DOHH2 (cell line): Measurements from ENCODE around the gene DRAXIN.

ENCODE experiments used
- H3F3A ChIP-seq: fragments of 200-600 bp; sonication (generic), shearing (Covaris generic); 2 replicates; pipeline ENCODE4 v1.6.0; 2016; ENCODE audit warnings: antibody characterized with exemption, mild to moderate bottlenecking; ENCODE audit not compliant: control insufficient read depth, insufficient read depth
- H3K27ac ChIP-seq: fragments of 200-600 bp; sonication (generic); 2 replicates; pipeline ENCODE4 v1.5.1; 2014; ENCODE audit warnings: low read depth, mild to moderate bottlenecking, low read length, moderate library complexity
- H3K27me3 ChIP-seq: fragments of 200-600 bp; sonication (generic); 2 replicates; pipeline ENCODE4 v1.6.1; 2014; ENCODE audit warnings: mild to moderate bottlenecking, low read length, mixed read lengths; ENCODE audit not compliant: control insufficient read depth
- H3K36me3 ChIP-seq: fragments of 200-600 bp; sonication (generic); 2 replicates; pipeline ENCODE4 v1.6.1; 2014; ENCODE audit warnings: mild to moderate bottlenecking, low read length, moderate library complexity, mixed read lengths; ENCODE audit not compliant: control insufficient read depth
- H3K4me1 ChIP-seq: fragments of 200-600 bp; sonication (generic); 2 replicates; pipeline ENCODE4 v1.6.1; 2014; ENCODE audit warnings: mild to moderate bottlenecking, low read length, mixed read lengths; ENCODE audit not compliant: control insufficient read depth
- H3K4me2 ChIP-seq: fragments of 200-600 bp; sonication (generic); 2 replicates; pipeline ENCODE4 v1.6.0; 2014; ENCODE audit warnings: mild to moderate bottlenecking, low read length, moderate library complexity
- H3K4me3 ChIP-seq: fragments of 200-600 bp; sonication (generic); 2 replicates; pipeline ENCODE4 v1.5.1; 2014; ENCODE audit warnings: mild to moderate bottlenecking, low read length, mixed read lengths
- H3K79me2 ChIP-seq: fragments of 200-600 bp; sonication (generic); 2 replicates; pipeline ENCODE4 v1.6.1; 2014; ENCODE audit warnings: mild to moderate bottlenecking, low read length, mixed read lengths; ENCODE audit not compliant: control insufficient read depth
- H3K9me2 ChIP-seq: fragments of 200-600 bp; sonication (generic); replicated peaks from 2 replicates; pipeline ENCODE4 v1.6.1; 2014; ENCODE audit warnings: mild to moderate bottlenecking, low read length, mixed read lengths; ENCODE audit not compliant: control insufficient read depth
- H3K9me3 ChIP-seq: fragments of 200-600 bp; sonication (generic); 2 replicates; pipeline ENCODE4 v1.6.1; 2014; ENCODE audit warnings: antibody characterized with exemption, low read length, mixed read lengths; ENCODE audit not compliant: control insufficient read depth, insufficient read depth
- H4K20me1 ChIP-seq: fragments of 200-600 bp; sonication (generic); 2 replicates; pipeline ENCODE4 v1.6.0; 2014; ENCODE audit warnings: low read depth, mild to moderate bottlenecking, antibody characterized with exemption, low read length, moderate library complexity; ENCODE audit not compliant: control insufficient read depth, insufficient read depth
- CTCF ChIP-seq: fragments of 200-600 bp; sonication (generic); IDR thresholded peaks from one replicate; pipeline ENCODE4 v1.5.1; 2014; ENCODE audit warnings: antibody characterized with exemption, mild to moderate bottlenecking, low read depth, low read length; ENCODE audit not compliant: poor library complexity, severe bottlenecking
- EZH2phosphoT487 ChIP-seq: fragments of 200-600 bp; sonication (generic); IDR thresholded peaks from 2 replicates; pipeline ENCODE4 v1.6.1; 2017; ENCODE audit warnings: borderline replicate concordance, mild to moderate bottlenecking, antibody characterized with exemption, low read length, moderate library complexity, mixed read lengths

The DRAXIN gene

GRCh38 chr1:11671205-11671543, 20.3 kb upstream of the DRAXIN start:
- H4K20me1 ChIP-seq: no peaks in the 10 kb centered on the region

GRCh38 chr1:11671544-11672286, 19.8 kb upstream of the DRAXIN start:
- Histone ChIP-seq H3K4me1 (no peaks in the 10 kb centered on the region), H3K79me2 (no peaks in the 10 kb centered on the region), H3K4me3 (no peak overlapping the region), H3K36me3 (peaks cover 28% of the 10 kb centered on the region), H3F3A (no peaks in the 10 kb centered on the region), H3K9me2 (no peaks in the 10 kb centered on the region), H3K27ac (no peak overlapping the region), H3K27me3 (no peaks in the 10 kb centered on the region), H3K9me3 (no peaks in the 10 kb centered on the region), H3K4me2 (no peak overlapping the region), H4K20me1 (no peaks in the 10 kb centered on the region)
- no peak for TF ChIP-seq EZH2phosphoT487
- no peak for TF ChIP-seq CTCF

More at GRCh38 chr1:11671205-11671543, 20.3 kb upstream of the DRAXIN start:
- Histone ChIP-seq H3K27ac (no peak overlapping the region), H3K36me3 (peaks cover 22% of the 10 kb centered on the region), H3K9me2 (no peaks in the 10 kb centered on the region), H3K79me2 (no peaks in the 10 kb centered on the region), H3K4me2 (no peak overlapping the region), H3K4me1 (no peaks in the 10 kb centered on the region), H3F3A (no peaks in the 10 kb centered on the region), H3K27me3 (no peaks in the 10 kb centered on the region), H3K4me3 (no peak overlapping the region), H3K9me3 (no peaks in the 10 kb centered on the region)
- TF ChIP-seq EZH2phosphoT487: no peak
- no peak for TF ChIP-seq CTCF

GRCh38 chr1:11673089-11673769, 18.3 kb upstream of the DRAXIN start:
- H4K20me1 ChIP-seq: no peaks in the 10 kb centered on the region
- H3F3A ChIP-seq: no peaks in the 10 kb centered on the region
- H3K4me1 ChIP-seq: no peaks in the 10 kb centered on the region; the same call in 1 of the 2 replicates
- no peak for TF ChIP-seq EZH2phosphoT487
- TF ChIP-seq CTCF: no peak
- no peaks in the 10 kb centered on the region for H3K27me3 ChIP-seq
- peaks cover 33% of the 10 kb centered on the region for H3K36me3 ChIP-seq
- H3K4me3 ChIP-seq: no peak overlapping the region
- no peak overlapping the region for H3K27ac ChIP-seq
- H3K9me2 ChIP-seq: no peaks in the 10 kb centered on the region
- H3K9me3 ChIP-seq: no peaks in the 10 kb centered on the region
- H3K79me2 ChIP-seq: no peaks in the 10 kb centered on the region
- no peak overlapping the region for H3K4me2 ChIP-seq
